ENCODE data around the gene SAMD14. TPM values are rescaled to one million over a fixed set of nuclear protein-coding genes. Genes with fewer than 3 reads are reported as not detected.

The SAMD14 gene
- total and polyA plus RNA-seq, 10 of the 15 experiments (the other 5 are each of a cell fraction or from before 2014, with no cell fraction given) = 0.06 to 1.7 (median 0.25) TPM; not detected in 3

GRCh38 chr17:50139950-50140885 lies 10.3 kb upstream of the SAMD14 start (continued):
- TF ChIP-seq KDM1A (IDR thresholded peaks at IDR 0.05; ENCODE audit: borderline replicate concordance) (no peak), TCF7 (IDR thresholded peaks at IDR 0.05; ENCODE audit: borderline replicate concordance) (no peak), POLR2AphosphoS5 (IDR thresholded peaks at IDR 0.05; ENCODE audit: low read length) (no peak), ZBTB33 (IDR thresholded peaks at IDR 0.05) (no peak), BCL3 (IDR thresholded peaks at IDR 0.05; ENCODE audit: borderline replicate concordance, insufficient read depth, low read depth, low read length, poor library complexity, severe bottlenecking) (no peak), PAX5 (IDR thresholded peaks at IDR 0.05; ENCODE audit: borderline replicate concordance, low read depth, low read length) (no peak), FOXM1 (IDR thresholded peaks at IDR 0.05; ENCODE audit: low read depth, low read length) (no peak), RAD21 (IDR thresholded peaks at IDR 0.05; ENCODE audit: insufficient read depth, low read depth, low read length) (peak; percentile 53), SMAD1 (IDR thresholded peaks at IDR 0.05; ENCODE audit: low read depth, partially characterized antibody) (no peak), GABPA (IDR thresholded peaks at IDR 0.05; ENCODE audit: low read depth) (no peak), SRF (IDR thresholded peaks at IDR 0.05; ENCODE audit: low read depth in 2 of 2, low read length in 2 of 2) (0 out of 4 replicates have a peak, but pooled peaks of 1 of the 2 experiments have one; percentile 15), TARDBP (IDR thresholded peaks at IDR 0.05; ENCODE audit: borderline replicate concordance) (no peak), TCF12 (IDR thresholded peaks at IDR 0.05; ENCODE audit: low read depth, low read length) (no peak), TCF3 (IDR thresholded peaks at IDR 0.05; ENCODE audit: borderline replicate concordance, insufficient read depth, low read depth, low read length) (no peak), ZZZ3 (IDR thresholded peaks at IDR 0.05; ENCODE audit: control insufficient read depth, insufficient read length, low read depth) (no peak), JUNB (IDR thresholded peaks at IDR 0.05) (no peak), RFX5 (IDR thresholded peaks at IDR 0.05; ENCODE audit: low read depth, low read length) (no peak), E2F8 (IDR thresholded peaks at IDR 0.05; ENCODE audit: low read depth, partially characterized antibody) (no peak), PAX8 (IDR thresholded peaks at IDR 0.05) (no peak), ZNF687 (IDR thresholded peaks at IDR 0.05) (no peak)

Data from GM12878 (cell line).